Medulla oblongata (tissue), 1 donor: ENCODE measurements around the gene SERINC2.
A peak's percentile ranks its signal among the peaks of the same experiment; 100 is the strongest.
"Not testable (repeated sequence)": the region's sequence is repeated elsewhere in the genome, so short reads cannot be mapped to it uniquely, and the experiment has no call there.

ENCODE experiments used
- DNase-seq: peaks from one replicate; pipeline ENCODE4 v3.0.0-alpha.2; 2015; ENCODE audit errors: extremely low spot score

SERINC2 gene

DNA sequence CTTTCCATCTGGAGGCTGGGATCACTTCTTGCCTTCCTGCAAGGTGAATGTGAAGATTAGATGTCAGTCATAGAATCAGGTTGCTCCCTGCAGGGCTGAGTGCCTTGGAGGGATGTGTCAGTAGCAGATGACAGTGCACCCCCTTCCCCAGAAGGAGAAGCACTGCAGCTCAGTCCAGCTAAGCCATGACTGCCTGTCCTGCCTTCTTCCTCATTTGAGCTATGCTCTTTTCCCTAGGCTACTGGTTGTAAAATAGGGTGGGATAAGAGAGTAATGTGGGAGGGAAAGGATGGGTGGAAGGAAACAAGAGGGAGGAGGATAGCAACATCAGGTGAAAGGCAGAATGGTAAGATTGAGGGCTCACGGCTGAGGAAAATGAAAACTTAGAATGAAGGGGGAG is 29.0 kb upstream of the SERINC2 start:
- no peak for DNase-seq

DNA sequence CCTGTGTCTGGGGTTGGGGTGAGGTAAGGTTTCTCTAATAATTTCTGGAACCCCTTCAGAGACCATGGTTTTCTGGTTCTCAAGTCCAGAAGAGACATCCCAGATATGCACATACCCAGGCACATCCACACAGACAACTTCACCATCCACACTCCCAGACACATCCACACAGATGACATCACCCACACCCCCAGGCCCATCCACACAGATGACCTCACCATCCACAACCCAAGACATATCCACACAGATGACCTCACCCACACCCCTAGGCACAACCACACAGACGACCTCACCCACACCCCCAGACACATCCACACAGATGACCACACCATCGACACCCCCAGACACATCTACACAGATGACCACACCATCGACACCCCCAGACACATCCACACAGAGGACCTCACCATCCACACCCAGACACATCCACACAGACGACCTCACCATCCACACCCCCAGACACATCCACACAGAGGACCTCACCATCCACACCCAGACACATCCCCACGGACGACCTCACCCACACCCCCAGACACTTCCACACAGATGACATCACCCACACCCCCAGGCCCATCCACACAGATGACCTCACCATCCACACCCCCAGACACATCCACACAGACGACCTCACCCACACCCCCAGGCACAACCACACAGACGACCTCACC is 26.3 kb upstream of the SERINC2 start:
- DNase-seq, result not testable (repeated sequence)

DNA sequence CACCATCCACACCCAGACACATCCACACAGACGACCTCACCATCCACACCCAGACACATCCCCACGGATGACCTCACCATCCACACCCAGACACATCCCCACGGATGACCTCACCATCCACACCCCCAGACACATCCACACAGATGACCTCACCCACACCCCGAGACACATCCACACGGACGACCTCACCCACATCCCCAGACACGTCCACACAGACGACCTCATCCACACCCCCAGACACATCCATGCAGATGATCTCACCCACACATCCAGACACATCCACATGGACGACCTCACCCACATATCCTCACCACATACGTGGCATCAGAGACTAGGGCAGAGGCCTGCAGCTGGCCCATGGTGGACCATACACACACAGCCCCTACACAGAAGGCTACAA is 25.4 kb upstream of the SERINC2 start:
- no peak for DNase-seq

DNA sequence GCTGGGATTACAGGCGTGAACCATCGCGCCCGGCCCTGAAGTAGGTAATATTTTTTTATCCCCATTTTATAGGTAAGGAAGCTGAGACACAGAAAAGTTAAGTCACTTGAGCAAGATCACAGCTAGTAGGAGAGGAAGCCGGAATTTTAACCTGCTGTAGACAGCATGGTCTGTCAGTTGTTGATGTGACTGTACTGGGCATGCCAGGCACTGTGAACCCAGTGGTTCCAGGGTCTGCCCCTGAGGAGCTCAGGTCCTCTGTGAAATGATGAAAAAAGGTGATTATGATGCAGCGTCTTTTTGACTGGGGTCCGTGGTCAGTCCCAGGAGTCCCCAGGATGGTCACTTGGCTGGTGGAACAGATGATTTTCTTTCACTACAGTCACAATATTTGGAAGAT is 23.4 kb upstream of the SERINC2 start:
- no peak for DNase-seq

DNA sequence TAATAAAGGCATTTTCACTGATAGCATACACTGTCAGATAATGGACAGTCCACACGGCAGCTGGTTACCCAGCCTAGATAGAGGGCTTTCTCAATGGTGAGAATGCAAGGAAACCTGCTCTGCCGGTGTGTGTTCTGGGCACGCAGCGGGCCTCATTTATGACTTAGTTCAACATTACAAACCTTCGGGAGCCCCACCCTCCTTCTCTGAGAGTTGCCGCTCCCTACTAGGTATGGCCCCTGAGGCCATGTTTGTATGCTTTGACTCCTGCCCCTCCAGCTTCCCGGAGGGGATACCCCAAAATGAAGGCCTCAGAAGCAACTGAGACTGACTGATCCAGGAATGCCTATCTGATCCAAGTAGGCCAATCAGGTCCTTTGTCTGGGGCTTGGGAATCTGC is 22.9 kb upstream of the SERINC2 start:
- no peak for DNase-seq

DNA sequence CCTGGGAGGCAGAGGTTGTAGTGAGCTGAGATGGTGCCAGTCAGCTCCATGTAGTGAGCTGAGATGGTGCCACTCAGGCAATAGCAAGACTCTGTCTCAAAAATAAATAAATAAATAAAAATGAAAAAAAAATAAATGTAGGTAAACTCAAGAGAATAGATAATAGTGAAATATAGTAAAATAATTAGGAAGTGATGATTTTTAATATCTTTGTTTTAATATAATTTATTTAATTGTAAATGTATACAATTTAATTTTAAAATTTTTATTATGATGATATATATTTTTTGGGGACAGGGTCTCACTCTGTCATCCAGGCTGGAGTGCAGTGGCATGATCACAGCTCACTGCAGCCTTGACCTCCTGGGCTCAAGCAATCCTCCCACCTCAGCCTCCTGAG is 19.6 kb upstream of the SERINC2 start:
- DNase-seq, result no peak

DNA sequence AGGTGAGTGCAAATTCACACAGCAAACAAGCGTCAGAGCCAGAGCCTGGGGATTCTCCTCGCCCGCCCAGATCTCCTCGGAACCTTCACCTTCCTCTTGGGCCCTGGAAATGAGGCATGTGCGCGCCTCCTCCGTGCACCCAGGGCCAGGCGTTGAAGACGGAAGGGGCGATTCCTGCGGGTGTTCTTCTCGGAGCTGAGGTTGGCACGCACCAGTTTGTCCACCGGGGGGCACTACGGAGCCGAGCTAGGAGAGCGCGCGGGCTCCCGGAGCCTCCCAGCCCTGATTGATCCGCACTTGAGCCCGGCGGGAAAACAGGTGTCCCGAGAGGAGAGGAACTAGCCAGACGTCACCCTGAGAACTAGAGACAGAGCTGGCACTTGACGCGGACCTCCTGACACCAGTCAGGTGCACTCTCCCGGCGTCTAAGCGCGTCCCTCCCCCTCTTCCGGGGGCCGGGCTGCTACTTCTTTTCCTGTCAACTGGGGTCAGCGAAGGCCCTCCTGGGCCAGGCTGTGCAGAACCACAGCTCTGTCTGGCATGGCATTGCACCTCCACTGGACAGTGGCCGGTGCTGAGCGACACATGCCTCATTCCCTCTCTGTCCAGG is 18.3 kb upstream of the SERINC2 start:
- DNase-seq, result peak; percentile 84

DNA sequence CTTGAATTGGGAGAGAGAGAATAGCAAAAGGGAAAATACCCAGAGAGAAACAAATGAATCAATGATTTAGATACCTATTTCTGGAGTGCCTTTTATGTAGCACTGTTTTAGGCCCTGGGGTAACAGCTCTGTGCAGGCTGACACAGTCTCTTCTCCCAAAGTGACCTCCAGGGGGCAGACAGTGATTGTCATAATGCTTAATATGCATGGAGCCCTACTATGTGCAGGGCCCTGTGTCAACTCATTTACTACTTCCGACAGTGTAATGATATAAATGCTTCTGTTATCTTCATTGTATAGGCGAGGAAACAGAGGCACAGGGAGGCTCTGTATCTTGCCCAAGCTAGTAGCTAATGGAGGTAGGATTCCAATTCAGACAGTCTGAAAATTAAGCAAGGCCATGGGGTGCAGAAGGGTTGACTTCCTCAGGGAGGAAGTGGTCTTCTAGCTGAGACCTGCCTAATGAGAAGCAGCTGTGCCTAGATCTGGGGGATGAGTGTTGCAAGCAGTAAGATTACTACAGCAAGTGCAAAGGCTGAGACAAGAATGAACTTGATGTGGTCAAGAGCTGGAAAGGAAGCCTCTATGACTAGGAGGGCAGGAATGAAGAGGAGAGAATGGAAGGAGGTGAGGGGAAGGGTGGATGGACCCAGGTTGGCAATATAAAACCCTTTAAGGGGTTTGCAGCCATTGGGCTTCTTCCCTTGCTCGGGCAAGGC is 16.2 kb upstream of the SERINC2 start:
- DNase-seq, result no peak

DNA sequence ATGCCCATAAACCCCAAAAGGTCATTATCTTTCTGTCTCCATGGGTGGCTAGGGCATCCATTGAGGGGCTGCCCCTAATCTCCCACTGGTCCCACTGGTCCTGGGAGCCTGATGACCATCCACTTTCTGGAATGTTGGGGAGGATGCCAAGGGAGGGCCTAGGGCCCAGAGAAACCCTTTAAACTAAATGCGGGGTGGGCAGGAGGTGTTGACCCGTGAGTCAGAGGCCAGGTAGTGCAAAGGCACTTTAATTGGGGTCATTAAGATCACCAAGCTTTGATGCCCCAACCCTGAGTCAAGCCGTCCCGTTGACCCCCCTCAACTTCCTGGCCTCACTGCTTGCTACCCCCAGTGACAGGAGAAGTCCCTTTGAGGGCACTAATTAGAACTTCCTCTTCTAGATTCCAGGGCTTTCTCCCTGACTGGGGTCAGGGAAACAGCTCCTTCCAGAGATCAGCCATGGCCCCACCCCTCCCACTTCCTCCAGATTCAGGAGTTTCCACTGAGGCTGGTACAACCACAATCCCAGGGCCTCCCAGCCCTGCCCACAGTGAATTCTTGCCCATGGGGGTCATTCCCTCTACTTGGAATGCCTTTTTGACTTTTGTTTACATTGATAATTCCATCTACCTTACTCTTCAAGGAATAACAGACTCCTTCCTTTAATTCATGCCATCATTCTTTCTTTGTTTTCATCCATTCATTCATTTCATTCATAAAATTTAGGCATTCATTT is 15.5 kb upstream of the SERINC2 start:
- DNase-seq, result no peak

DNA sequence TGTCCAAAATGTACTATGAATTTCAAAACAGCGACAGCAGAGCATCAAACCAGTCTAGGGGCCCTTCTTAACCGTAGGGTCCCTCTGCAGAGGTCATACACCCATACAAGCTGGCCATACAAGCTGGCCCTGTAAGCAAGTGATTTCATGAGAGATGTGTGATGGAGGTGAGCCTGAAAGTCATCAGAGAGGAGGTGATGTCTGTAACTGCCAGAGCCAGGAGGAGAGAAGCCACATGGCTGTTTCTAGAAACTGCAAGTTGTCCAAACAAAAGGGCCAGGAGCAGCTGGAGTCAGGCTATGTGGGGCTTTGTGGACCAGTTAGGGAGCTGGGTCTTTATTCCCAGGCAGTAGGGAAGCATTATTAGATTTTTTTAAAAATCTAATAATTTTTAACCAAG is 14.8 kb upstream of the SERINC2 start:
- no peak for DNase-seq

DNA sequence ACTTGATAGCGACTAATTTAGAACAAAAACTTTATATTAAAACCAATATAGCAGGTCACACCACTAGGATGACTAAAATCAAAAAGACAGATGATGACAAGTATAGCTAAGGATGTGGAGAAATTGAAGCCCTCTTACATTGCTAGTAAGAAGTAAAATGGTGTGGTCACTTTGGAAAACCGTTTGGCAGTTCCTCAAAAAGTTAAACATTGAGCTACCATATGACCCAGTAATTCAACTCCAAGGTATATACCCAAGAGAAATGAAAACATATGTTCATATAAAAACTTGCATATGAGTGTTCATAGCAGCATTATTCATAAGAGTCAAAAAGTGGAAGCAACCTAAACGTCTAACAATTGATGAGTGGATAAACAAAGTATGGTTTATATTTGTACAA is 13.0 kb upstream of the SERINC2 start:
- DNase-seq, result no peak

DNA sequence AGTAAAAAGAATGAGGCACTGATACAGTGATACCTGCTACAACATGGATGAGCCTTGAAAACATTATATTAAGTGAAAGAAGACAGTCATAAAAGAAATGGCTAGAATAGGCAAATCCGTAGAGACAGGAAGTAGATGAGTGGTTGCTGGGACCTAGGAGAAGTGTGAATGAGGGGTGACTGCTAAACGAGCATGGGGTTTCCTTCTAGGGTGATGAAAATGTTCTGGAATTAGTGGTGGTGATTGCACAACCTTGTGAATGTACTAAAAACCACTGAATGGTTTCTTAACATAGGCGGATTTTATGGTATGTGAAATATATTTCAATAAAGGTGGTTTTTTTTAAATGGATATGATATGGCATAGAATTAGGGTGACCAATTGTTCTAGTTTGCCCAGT is 12.6 kb upstream of the SERINC2 start:
- DNase-seq, result no peak

DNA sequence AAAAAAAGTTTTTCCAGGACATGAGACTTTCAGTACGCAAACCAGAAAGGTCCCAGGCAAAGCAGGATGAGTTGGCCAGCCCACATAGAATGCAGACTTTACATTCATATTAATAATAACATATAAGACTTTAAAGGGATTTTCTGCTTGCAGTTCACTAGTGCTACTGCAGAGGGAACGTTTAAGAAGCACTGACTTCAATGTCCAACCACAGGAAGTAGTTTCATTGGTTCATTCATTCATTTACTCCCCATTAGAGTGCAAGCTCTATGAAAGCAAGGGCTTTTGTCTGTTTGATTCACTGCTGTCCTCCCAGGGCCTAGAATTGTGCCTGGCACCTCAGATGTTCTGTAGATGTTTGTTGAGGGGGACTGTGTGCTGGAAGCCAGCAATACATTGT is 11.8 kb upstream of the SERINC2 start:
- DNase-seq, result no peak

DNA sequence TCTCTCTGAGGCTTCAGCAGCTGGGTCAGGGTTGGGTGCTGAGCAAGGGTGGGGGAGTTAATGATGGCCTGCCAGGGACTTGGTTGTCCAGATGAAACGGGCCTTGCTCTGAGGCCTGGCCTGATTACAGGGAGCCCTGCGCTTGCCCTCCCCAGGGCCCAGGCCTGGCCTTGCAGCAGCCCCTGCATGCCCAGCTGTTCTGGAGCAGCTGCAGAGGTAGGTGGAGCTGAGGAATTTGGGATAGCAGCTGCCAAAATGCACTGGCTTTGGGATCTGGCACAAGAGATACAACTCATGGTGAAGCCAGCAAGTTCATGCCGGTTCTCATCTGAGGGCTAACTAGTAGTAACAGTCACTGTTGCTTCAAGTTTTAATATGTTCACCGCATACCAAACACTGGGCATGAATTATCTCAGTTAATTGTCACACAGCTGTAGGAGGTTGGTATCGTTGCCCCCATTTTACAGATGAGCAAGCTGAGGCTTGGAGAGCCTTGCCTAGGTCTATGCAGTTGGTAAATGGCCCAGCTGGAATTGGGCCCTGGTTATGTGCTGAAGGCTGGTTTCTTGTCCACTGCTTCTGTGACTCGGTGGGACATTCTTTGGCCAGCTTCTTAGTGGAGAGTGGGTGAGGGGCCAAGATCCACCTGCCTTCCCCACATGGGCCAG is 7.3 kb upstream of the SERINC2 start:
- no peak for DNase-seq

DNA sequence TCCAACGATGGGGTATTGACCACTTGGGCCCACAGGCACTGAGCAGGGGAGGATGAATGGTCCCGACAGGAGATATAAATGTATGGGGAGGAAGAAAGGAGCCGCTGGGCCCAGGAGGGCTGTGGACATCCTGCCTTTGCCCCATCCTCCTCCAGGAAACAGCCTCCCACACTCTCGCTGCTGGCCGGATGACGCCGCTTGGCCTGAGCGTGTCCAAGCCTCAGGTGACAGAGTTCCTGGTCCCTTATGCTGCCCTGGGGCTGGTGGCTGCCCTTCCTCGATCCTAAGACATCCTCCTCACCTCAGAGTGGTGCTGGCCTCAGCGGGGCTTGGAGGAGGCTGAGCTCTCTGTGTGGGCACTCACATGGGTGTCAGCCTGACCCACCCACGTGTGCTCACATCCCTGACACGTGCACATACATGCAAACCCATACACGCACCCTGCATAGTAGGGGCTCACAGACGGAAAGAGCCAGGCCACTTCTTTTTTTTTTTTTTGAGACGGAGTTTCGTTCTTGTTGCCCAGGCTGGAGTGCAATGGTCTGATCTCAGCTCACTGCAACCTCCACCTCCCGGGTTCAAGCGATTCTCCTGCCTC is 5.9 kb upstream of the SERINC2 start:
- DNase-seq, result no peak

DNA sequence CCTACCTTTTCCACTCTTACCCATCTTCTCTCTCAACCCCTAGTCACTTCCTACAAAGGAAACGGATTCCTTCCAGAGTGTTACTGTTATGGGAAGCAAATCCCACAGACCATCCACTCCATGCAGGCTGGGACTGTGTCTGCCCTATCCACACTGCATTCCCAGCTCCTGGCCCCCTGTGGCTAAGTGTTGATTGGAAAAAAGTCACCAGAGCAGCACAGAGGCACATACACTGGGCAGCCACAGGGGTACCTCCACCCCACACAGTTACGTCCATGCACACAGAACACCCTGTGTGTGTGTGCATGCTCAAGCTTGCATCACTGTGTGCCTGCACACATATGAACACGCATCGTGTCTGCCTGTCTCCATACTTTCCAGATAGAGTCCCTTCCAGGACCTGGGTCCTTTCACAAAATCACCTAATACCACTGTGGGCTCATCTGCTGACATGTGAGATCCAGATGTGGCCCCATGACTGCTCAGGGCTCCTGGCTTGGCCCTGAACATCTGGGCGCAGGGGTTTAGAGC is 4.2 kb upstream of the SERINC2 start:
- no peak for DNase-seq

DNA sequence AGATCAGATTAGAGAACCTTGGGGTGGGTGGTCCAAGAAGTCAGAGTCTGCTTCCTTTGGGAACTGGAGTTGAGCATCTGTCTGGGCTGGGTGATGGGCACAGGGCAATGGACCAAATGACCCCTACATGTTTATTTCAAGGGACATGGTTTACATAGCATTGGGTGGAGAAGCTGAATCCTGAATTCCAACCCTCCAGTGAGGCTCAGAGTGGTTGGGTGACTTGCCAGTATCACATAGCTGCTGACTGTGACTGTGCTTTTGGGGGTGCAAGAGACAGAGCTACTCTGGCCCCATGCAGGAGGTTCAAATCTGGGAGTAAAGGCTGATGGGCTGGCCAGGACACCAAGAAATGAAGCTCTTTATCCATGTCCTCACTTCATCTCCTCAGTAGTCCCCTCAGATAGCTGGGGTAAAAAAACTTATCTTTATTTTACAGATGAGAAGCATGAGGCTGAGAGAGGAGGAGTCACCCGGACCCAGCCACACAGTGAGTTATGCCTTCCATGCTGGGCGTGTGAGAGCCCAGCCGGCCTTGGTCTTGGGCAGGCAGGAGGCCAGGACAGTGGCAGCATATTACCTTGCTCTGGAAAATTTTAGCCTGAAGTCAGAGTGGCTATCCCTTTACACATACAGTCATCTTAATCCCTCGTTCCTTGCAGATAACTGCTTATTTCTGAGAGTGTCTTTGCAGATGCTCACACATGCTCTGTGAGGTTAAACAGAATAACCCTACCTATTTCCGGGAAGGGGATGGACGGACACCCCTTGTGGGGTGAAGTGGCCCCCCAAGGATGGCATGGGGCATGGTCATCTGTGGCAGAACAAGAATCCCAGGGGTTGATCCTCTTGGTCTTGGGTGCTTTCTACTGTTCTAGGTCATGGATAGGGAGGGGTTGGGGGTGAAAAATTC is 2.8 kb upstream of the SERINC2 start:
- no peak for DNase-seq

DNA sequence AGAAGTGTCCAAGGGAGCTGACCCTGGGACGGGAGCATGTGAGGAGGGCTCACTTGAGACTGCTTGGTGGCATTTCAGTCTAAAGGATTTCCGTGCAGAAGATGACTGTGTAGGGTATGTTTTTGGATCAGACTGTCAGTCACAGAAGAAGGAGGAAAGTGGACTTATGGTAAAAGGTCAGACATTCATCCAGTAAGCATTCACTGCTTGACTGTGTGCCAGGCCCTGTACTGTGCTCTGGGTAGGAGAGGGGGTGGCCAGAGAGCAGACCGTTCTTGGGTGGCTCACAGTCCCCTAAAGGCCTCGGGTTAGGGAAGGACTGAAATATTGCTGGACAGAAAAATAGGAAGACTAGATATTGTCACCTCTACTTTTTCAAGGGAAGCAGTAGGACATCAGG is 2.1 kb upstream of the SERINC2 start:
- no peak for DNase-seq

DNA sequence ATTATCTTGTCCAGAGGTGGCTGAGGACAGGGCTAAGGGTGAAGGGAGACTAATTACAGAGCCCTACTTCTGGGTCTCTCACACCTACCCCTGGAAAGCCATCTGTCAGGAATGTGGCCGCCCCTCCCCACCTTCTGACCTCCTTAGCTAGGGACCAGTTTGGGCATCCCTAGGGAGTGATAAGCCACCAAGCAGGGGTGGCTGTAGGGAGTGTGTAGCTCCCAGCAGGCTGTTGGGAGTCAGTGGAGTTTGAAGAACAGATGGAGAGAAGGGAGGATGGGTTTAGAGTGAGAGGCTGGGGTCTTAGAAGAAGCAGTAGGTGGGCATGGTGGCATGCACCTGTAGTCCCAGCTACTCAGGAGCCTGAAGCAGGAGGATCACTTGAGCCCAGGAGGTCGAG is 808 bp upstream of the SERINC2 start:
- no peak for DNase-seq

DNA sequence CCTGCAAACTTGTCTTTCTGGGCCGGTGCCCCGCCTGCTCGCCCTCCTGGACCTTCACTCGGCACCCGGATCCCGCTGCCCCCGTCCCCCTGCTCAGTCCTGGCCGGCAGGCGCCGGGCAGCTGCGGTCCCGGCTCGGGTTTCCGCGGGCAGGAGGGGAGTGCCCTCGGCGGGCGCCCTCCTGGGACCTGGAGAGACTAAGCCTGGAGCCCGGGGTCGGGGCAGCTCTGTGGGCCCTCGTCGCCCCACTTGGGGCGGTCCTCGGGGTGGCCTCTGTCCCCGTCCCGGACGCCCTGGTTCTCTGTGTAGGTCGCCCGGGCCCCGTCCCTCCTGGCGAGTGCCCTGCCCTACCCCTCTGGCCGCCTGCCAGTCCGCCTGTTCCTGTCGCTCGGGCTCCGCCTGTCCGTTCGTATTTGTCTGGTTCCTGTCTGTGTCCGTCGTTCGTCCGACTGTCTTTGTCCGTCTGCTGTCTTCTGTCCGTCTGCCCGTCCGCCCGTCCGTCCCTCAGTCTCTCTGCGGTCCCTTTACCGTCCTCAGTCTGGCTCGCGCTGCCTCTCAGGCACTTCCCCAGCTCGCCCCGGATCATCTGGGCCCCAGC is 490 bp downstream of the SERINC2 start:
- DNase-seq, result no peak
